Panc1 (cell line): ENCODE results near the gene ADGRD1.

ENCODE experiments used
- POLR2AphosphoS5 ChIP-seq: IDR thresholded peaks from 2 replicates; pipeline ENCODE4 v1.6.1; 2012; ENCODE audit warnings: mild to moderate bottlenecking, low read depth, low read length, moderate library complexity
- SIN3A ChIP-seq: IDR thresholded peaks from 2 replicates; pipeline ENCODE4 v1.6.1; 2012; ENCODE audit warnings: low read depth, mild to moderate bottlenecking, low read length, moderate library complexity, borderline replicate concordance; ENCODE audit not compliant: insufficient read depth
- TF ChIP-seq, protein P1 (sequence below): fragments of 450-650 bp; IDR thresholded peaks from 2 replicates; pipeline ENCODE4 v1.5.1; 2017; ENCODE audit warnings: mild to moderate bottlenecking

DNA sequence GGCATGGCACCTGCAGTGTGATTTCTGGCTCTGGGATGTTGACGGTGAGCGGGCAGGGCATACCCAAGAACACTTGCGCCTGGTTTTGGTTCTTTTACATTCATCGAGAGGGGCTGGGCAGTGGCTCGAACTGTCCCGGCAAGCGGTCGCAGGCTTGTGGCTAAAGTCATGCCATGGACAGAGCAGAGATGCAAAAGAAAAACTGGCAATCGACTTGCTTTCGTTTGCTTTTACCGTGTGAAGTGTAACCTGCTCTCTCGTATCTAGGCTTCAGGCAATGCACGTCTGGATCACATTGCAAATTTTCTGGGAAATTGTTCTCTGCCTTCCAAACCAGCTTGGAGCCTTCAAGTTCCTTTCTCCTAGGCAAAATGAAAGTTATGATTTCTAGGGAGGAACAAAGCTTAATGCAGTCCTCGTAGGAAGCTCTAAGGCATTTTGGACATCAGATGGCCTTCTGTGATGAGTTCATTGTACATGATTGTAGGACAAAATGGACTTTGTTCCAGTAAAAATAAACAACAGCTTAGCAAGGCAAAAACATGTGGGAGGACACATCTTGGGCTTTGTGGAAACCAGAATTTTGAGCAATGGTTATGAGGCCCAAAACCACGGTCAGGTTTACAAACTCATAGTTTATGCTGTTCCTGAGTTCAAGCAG lies 18.3 kb downstream of the ADGRD1 start:
- TF ChIP-seq, protein P1, sequence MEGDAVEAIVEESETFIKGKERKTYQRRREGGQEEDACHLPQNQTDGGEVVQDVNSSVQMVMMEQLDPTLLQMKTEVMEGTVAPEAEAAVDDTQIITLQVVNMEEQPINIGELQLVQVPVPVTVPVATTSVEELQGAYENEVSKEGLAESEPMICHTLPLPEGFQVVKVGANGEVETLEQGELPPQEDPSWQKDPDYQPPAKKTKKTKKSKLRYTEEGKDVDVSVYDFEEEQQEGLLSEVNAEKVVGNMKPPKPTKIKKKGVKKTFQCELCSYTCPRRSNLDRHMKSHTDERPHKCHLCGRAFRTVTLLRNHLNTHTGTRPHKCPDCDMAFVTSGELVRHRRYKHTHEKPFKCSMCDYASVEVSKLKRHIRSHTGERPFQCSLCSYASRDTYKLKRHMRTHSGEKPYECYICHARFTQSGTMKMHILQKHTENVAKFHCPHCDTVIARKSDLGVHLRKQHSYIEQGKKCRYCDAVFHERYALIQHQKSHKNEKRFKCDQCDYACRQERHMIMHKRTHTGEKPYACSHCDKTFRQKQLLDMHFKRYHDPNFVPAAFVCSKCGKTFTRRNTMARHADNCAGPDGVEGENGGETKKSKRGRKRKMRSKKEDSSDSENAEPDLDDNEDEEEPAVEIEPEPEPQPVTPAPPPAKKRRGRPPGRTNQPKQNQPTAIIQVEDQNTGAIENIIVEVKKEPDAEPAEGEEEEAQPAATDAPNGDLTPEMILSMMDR: no peak
- TF ChIP-seq POLR2AphosphoS5 (no peak), SIN3A (no peak)
